SK-N-SH (cell line): Measurements from ENCODE around the gene STUB1. TPM values are rescaled to one million over a fixed set of nuclear protein-coding genes. Genes with fewer than 3 reads are reported as not detected.

Source experiments
- CTCF ChIA-PET: fragments of 300-600, 350-600 bp; formaldehyde crosslinking; extraction: SDS; loops from one replicate; lab custom pipeline; 2021; lab: Yijun Ruan, JAX
- POLR2A ChIA-PET: fragments of 350-600 bp; sonication (Branson Sonifier 250); formaldehyde crosslinking; extraction: SDS; loops from one replicate; lab custom pipeline; 2020; ENCODE audit warnings: antibody characterized with exemption, inconsistent platforms; lab: Yijun Ruan, JAX
- DNase-seq: peaks from one replicate; pipeline ENCODE4 v3.0.0; 2012
- H2AFZ ChIP-seq: fragments of 200-600 bp; sonication (generic); 2 replicates; pipeline ENCODE4 v1.8.1; 2016; ENCODE audit warnings: antibody characterized with exemption, mild to moderate bottlenecking, low read depth
- H3F3A ChIP-seq: fragments of 200-600 bp; sonication (generic); replicated peaks from 2 replicates; pipeline ENCODE3; 2016; ENCODE audit warnings: antibody characterized with exemption, mild to moderate bottlenecking; ENCODE audit not compliant: insufficient read depth
- H3K27ac ChIP-seq, 2 experiments: fragments of 200-500 bp in 1 of 2; fragments of 200-600 bp in 1 of 2; sonication (Bioruptor generic) in 1 of 2; sonication (generic), shearing (Covaris generic) in 1 of 2; 2 replicates each; pipeline versions ENCODE4 v1.5.1 to v1.6.1; 2014 to 2016; ENCODE audit warnings: low read depth in 2 of 2, inconsistent platforms in 1 of 2, low read length in 1 of 2, mild to moderate bottlenecking in 1 of 2, mixed read lengths in 1 of 2
- H3K27me3 ChIP-seq: fragments of 200-600 bp; sonication (generic), shearing (Covaris generic); 2 replicates; pipeline ENCODE4 v1.6.1; 2016; ENCODE audit warnings: mixed run types; ENCODE audit not compliant: insufficient read depth
- H3K36me3 ChIP-seq, 2 experiments: fragments of 200-500 bp in 1 of 2; fragments of 200-600 bp in 1 of 2; sonication (Bioruptor generic) in 1 of 2; sonication (generic) in 1 of 2; replicated peaks in 1 of 2; 2 replicates each; pipeline versions ENCODE3 to v1.5.1; 2014 to 2016; ENCODE audit warnings: low read length in 1 of 2, mild to moderate bottlenecking in 1 of 2; ENCODE audit not compliant: insufficient read depth in 2 of 2, control insufficient read depth in 1 of 2
- H3K4me1 ChIP-seq, 2 experiments: fragments of 200-500 bp in 1 of 2; fragments of 200-600 bp in 1 of 2; sonication (Bioruptor generic) in 1 of 2; sonication (generic), shearing (Covaris generic) in 1 of 2; 2 replicates each; pipeline versions ENCODE4 v1.5.1 to v1.6.1; 2014 to 2016; ENCODE audit warnings: low read depth in 1 of 2, low read length in 1 of 2, mixed run types in 1 of 2; ENCODE audit not compliant: insufficient read depth in 2 of 2, control insufficient read depth in 1 of 2
- H3K4me2 ChIP-seq: fragments of 200-600 bp; sonication (generic), shearing (Covaris generic); 2 replicates; pipeline ENCODE4 v1.6.1; 2017; ENCODE audit warnings: mixed run types
- H3K4me3 ChIP-seq, 2 experiments: fragments of 200-500 bp in 1 of 2; fragments of 200-600 bp in 1 of 2; sonication (Bioruptor generic) in 1 of 2; sonication (generic), shearing (Covaris generic) in 1 of 2; 2 replicates each; pipeline versions ENCODE4 v1.5.1 to v1.8.1; 2014 to 2016; ENCODE audit warnings: low read depth in 2 of 2, inconsistent platforms in 1 of 2, low read length in 1 of 2, mild to moderate bottlenecking in 1 of 2, mixed read lengths in 1 of 2, moderate library complexity in 1 of 2
- H3K79me2 ChIP-seq: fragments of 200-600 bp; sonication (generic); 2 replicates; pipeline ENCODE4 v1.8.1; 2017; ENCODE audit warnings: mild to moderate bottlenecking; ENCODE audit not compliant: insufficient read depth
- H3K9ac ChIP-seq: fragments of 200-600 bp; sonication (generic); 2 replicates; pipeline ENCODE4 v1.6.1; 2017; ENCODE audit warnings: mixed run types
- H3K9me2 ChIP-seq: fragments of 200-600 bp; sonication (generic); 2 replicates; pipeline ENCODE4 v1.6.1; 2017; ENCODE audit warnings: mixed run types
- H3K9me3 ChIP-seq: fragments of 200-600 bp; sonication (generic); 2 replicates; pipeline ENCODE4 v1.6.1; 2017; ENCODE audit warnings: mixed run types, mild to moderate bottlenecking, moderate library complexity
- H4K20me1 ChIP-seq: fragments of 200-600 bp; sonication (generic); 2 replicates; pipeline ENCODE4 v1.6.1; 2017; ENCODE audit warnings: mild to moderate bottlenecking, mixed run types; ENCODE audit not compliant: insufficient read depth
- ELF1 ChIP-seq: IDR thresholded peaks from 2 replicates; pipeline ENCODE4 v1.4.0; 2012
- EZH2phosphoT487 ChIP-seq: fragments of 200-600 bp; sonication (generic); IDR thresholded peaks from 2 replicates; pipeline ENCODE4 v1.6.1; 2017; ENCODE audit warnings: low read depth, mixed run types, mild to moderate bottlenecking, antibody characterized with exemption, moderate library complexity, borderline replicate concordance
- FOXJ3 ChIP-seq: sonication (generic); formaldehyde crosslinking; IDR thresholded peaks from 2 replicates; pipeline ENCODE4 v1.5.1; 2020; ENCODE audit warnings: mild to moderate bottlenecking, missing genetic modification reagents
- GATA2 ChIP-seq: sonication (generic); formaldehyde crosslinking; IDR thresholded peaks from 2 replicates; pipeline ENCODE4 v1.5.0; 2020; ENCODE audit warnings: mild to moderate bottlenecking, missing genetic modification reagents
- MEF2A ChIP-seq: IDR thresholded peaks from 2 replicates; pipeline ENCODE4 v1.4.0; 2012; ENCODE audit warnings: low read depth, borderline replicate concordance
- NRF1 ChIP-seq: IDR thresholded peaks from 2 replicates; pipeline ENCODE4 v1.6.1; 2012; ENCODE audit warnings: low read depth, mild to moderate bottlenecking, low read length
- RAD21 ChIP-seq: IDR thresholded peaks from 2 replicates; pipeline ENCODE4 v1.6.1; 2012; ENCODE audit warnings: mild to moderate bottlenecking, low read length
- RCOR1 ChIP-seq: fragments of 150-350 bp; IDR thresholded peaks from 2 replicates; pipeline ENCODE4 v1.6.1; 2017; ENCODE audit warnings: antibody characterized with exemption, low read length
- SIN3A ChIP-seq: IDR thresholded peaks from 2 replicates; pipeline ENCODE4 v1.6.1; 2012; ENCODE audit warnings: low read depth, mild to moderate bottlenecking, low read length, moderate library complexity, borderline replicate concordance
- SMC3 ChIP-seq: IDR thresholded peaks from 2 replicates; pipeline ENCODE4 v1.6.1; 2012; ENCODE audit warnings: low read depth, low read length, improper control_type of control experiment
- TCF12 ChIP-seq: IDR thresholded peaks from 2 replicates; pipeline ENCODE4 v1.4.0; 2012
- TEAD4 ChIP-seq: IDR thresholded peaks from 2 replicates; pipeline ENCODE4 v1.4.0; 2012; ENCODE audit warnings: mild to moderate bottlenecking, borderline replicate concordance; ENCODE audit not compliant: insufficient read depth
- USF2 ChIP-seq: fragments of 150-350 bp; IDR thresholded peaks from 2 replicates; pipeline ENCODE4 v1.6.1; 2017; ENCODE audit warnings: antibody characterized with exemption, low read length, low read depth, borderline replicate concordance
- YY1 ChIP-seq: IDR thresholded peaks from 2 replicates; pipeline ENCODE4 v1.4.0; 2012; ENCODE audit warnings: low read depth, mild to moderate bottlenecking
- WGBS: methylation state at CpG from one replicate; pipeline ENCODE4 v1.1.6; 2017; ENCODE audit warnings: low lambda C conversion rate; 5-methylcytosine and 5-hydroxymethylcytosine counted together
- polyA plus RNA-seq, 3 experiments: library from polyadenylated mRNA; depleted of rRNA; stranded (reverse); fragments of >200 nt; gene quantifications; 2 replicates each; pipeline ENCODE4 v1.2.3, GENCODE V29; 2012
- TF ChIP-seq, protein P1 (sequence below): IDR thresholded peaks from 2 replicates; pipeline ENCODE4 v1.6.1; 2012; ENCODE audit warnings: mild to moderate bottlenecking, low read depth, low read length, moderate library complexity

STUB1 gene
- polyA plus RNA-seq, 1 of the 3 experiments (the other 2 are of a cell fraction) = 323 TPM

GRCh38 chr16:704552-705380, 24.6 kb downstream of the STUB1 start:
- 21% methylated on average over 21 of the region's 50 CpGs for WGBS
- Histone ChIP-seq H3K4me1 (peaks cover 5 to 27% of the 10 kb centered on the region in 2 experiments; a peak in 2 of 4 replicates), H3F3A (peaks cover 6% of the 10 kb centered on the region), H3K4me2 (peak overlapping the region; percentile 95), H2AFZ (no peak overlapping the region), H3K27ac (peak overlapping the region; percentile 11 to 48; a peak in 2 of 4 replicates), H3K9me2 (no peaks in the 10 kb centered on the region), H3K36me3 (no peaks in the 10 kb centered on the region), H3K27me3 (no peaks in the 10 kb centered on the region), H3K79me2 (peaks cover 49% of the 10 kb centered on the region), H3K9me3 (no peaks in the 10 kb centered on the region), H3K9ac (peak overlapping the region; percentile 85), H4K20me1 (peaks cover 49% of the 10 kb centered on the region), H3K4me3 (peak overlapping the region; percentile 78 to 82)
- TF ChIP-seq, protein P1, sequence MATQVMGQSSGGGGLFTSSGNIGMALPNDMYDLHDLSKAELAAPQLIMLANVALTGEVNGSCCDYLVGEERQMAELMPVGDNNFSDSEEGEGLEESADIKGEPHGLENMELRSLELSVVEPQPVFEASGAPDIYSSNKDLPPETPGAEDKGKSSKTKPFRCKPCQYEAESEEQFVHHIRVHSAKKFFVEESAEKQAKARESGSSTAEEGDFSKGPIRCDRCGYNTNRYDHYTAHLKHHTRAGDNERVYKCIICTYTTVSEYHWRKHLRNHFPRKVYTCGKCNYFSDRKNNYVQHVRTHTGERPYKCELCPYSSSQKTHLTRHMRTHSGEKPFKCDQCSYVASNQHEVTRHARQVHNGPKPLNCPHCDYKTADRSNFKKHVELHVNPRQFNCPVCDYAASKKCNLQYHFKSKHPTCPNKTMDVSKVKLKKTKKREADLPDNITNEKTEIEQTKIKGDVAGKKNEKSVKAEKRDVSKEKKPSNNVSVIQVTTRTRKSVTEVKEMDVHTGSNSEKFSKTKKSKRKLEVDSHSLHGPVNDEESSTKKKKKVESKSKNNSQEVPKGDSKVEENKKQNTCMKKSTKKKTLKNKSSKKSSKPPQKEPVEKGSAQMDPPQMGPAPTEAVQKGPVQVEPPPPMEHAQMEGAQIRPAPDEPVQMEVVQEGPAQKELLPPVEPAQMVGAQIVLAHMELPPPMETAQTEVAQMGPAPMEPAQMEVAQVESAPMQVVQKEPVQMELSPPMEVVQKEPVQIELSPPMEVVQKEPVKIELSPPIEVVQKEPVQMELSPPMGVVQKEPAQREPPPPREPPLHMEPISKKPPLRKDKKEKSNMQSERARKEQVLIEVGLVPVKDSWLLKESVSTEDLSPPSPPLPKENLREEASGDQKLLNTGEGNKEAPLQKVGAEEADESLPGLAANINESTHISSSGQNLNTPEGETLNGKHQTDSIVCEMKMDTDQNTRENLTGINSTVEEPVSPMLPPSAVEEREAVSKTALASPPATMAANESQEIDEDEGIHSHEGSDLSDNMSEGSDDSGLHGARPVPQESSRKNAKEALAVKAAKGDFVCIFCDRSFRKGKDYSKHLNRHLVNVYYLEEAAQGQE = peak; percentile 91
- no peak for TF ChIP-seq GATA2 (CRISPR knock-in tag)
- DNase-seq = peak; percentile 74
- ChIA-PET CTCF (interaction anchor here (0.5 to 22.4 kb wide), 9 partner anchors 8 to 80 kb away, joined by 3 to 358 read pairs (median 4); partner anchors contain the start of genes ANTKMT, CCDC78, CIAO3 and HAGHL), POLR2A (interaction anchor here (1.7 to 2.0 kb wide), 2 partner anchors 14 to 24 kb away, joined by 5 to 7 read pairs; partner anchors contain the start of gene WDR24)

GRCh38 chr16:705431-706188, 25.4 kb downstream of the STUB1 start, which contains the start of gene FBXL16:
FBXL16 (minus strand) TSS chr16:705801; CDS start chr16:697405, 8,396 bp downstream.
- CTCF ChIA-PET = interaction anchor here (1.0 to 22.4 kb wide), 4 partner anchors 10 to 79 kb away, joined by 4 to 358 read pairs (median 22); partner anchors contain the start of genes ANTKMT, CCDC78, HAGHL and METRN
- Histone ChIP-seq H3K9me2 (no peaks in the 10 kb centered on the region), H3K9me3 (no peaks in the 10 kb centered on the region), H3K27ac (peak within 1 kb of the TSS in 1 of 2 experiments; percentile 64; a peak in 1 of 4 replicates), H3K79me2 (peaks cover 44% of the 10 kb centered on the region), H3K4me2 (peak within 1 kb of the TSS; percentile 95), H3F3A (peaks cover 14% of the 10 kb centered on the region), H4K20me1 (peaks cover 41% of the 10 kb centered on the region), H3K9ac (peak within 1 kb of the TSS; percentile 85), H3K4me3 (peak within 1 kb of the TSS; percentile 78 to 82), H3K36me3 (no peaks in the 10 kb centered on the region), H3K4me1 (peaks cover 14 to 36% of the 10 kb centered on the region in 2 experiments; a peak in 2 of 4 replicates), H3K27me3 (no peaks in the 10 kb centered on the region), H2AFZ (no peak within 1 kb of the TSS)
- POLR2A ChIA-PET = interaction anchor here (1.7 kb wide), 1 partner anchor 23 kb away, joined by 5 read pairs; no protein-coding TSS in a partner anchor
- WGBS = 2% methylated on average over 9 of the region's 115 CpGs
- DNase-seq = peak; percentile 98
- no peak for TF ChIP-seq ELF1
- TF ChIP-seq RAD21 = no peak
- TF ChIP-seq SIN3A = no peak
- TF ChIP-seq FOXJ3 (CRISPR knock-in tag) = no peak
- no peak for TF ChIP-seq EZH2phosphoT487
- no peak for TF ChIP-seq RCOR1
- TF ChIP-seq, protein P1 = no peak
- no peak for TF ChIP-seq TCF12
- TF ChIP-seq MEF2A = no peak
- TF ChIP-seq SMC3 = no peak
- TF ChIP-seq USF2 = no peak
- TF ChIP-seq NRF1 = no peak
- TF ChIP-seq TEAD4 = no peak
- no peak for TF ChIP-seq YY1
